HG03139 (cell line): ENCODE results near the gene ATXN1.
A peak's percentile ranks its signal among the peaks of the same experiment; 100 is the strongest.

Source experiments
- ATAC-seq: cut with Tn5 transposase; IDR thresholded peaks from one replicate; pipeline ENCODE4 v1.9.1; 2021; ENCODE audit not compliant: unreplicated experiment

The ATXN1 gene

GRCh38 chr6:16747232-16748024, 13.8 kb downstream of the ATXN1 start:
- ATAC-seq, result no peak

GRCh38 chr6:16746812-16747211, 14.4 kb downstream of the ATXN1 start:
- no peak for ATAC-seq

DNA sequence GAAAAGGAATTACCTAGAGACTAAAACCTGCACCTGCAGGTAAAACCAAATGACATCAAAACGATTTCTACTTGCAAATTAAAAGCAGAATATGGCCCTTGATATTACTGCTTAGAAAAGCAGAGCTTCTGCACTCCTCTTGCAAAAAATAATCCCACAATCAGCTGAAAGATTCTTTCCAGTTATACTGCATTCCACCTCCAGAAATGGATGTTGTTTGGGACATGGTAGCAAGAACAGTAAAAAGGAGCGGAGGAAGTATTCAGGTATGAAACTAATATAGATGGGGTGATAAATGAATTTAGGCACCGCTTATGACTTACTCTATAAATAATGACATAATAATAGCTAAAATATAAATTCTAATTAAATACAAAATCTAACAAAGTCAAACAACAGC, 14.9 kb downstream of the ATXN1 start:
- no peak for ATAC-seq

DNA sequence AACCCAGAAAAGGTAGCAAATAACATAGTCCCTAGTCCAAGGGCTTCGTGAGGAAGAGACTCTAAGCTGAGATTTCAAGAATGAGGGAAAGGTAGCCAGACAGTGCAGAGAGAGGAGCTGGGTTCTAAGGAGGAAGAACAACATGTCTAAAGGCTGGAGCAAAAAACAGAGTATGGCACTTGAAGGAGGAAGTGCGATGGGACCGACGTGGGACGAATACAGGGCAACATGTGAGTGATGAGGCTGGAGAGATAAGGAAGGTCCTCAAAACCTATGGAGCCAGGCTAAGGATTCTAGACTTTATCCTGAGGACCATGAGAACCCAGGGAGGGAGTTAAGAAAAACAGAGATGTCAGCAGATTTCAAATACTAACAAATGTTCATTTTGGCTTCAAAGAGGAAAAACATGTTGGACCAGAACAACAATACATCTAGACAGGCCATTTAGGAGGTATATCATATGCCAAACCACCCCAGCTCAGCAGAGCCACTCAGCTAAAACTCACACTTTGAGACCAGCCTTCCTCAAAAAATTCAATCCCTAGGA, 17.5 kb downstream of the ATXN1 start:
- ATAC-seq, result no peak

DNA sequence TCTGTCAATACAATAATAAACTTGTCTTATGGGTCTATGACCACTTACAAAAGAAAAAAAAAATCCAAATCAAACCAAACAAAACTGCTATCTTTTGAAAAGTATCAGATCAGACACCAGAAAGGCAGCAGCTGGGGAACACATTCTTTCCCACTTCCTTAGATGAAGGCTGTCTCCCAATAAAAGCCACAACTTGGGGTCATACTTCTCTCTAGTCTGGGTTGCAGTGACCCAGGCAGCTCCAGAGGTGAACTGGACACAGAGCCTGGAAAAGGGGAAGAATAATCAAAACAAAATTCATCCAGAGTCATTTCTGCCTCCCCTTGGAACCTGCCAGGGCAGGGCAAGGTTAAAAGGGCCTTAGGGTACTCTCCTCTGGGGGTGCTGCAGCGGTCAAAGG, 19.1 kb downstream of the ATXN1 start:
- no peak for ATAC-seq

DNA sequence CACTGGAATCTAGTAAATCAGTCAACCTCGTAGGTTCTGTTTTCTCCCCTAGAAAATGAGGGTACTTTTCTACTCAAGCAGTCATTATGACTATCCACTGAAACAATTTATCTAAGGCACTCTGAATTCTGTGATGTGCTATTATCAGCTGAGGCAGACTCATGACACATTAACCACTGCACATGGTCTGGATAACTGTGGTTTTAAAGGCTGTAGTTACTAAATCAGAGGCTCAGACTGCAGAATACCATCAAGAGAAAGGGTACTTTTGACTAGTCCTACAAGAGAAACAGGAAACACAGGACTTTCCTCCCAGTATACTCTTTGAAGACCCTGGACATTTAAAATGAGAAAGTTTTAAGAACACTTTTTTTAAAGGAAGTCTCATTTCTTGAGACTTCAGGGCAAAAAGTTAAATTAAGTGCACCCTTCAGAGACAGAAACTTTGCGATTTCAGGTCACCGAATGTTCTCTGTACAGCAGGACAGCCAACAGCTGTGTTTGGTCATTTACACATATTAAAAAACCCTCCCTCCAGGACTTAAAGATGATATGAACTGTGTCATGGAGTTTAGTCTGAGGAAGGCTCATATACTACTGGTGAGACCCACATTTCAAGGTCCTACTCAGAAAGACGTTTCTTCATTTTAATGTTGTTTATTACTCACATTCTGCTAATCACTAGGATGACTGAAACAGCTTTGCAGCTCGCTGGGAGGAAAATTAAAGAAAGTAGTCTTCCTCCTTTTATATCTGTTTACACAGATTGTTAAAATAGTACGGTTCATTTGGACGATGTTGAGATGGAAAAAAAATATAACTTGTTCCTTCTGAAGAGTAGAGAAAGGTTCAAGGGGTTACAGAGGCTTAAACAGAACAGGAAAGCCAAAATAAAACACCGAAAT, 19.9 kb downstream of the ATXN1 start:
- ATAC-seq, result peak; percentile 66

- no peak for ATAC-seq
Measured at GRCh38 chr6:16740097-16740496, 21.2 kb downstream of the ATXN1 start.

GRCh38 chr6:16739329-16739801, 21.9 kb downstream of the ATXN1 start:
- no peak for ATAC-seq

GRCh38 chr6:16737925-16738324, 23.3 kb downstream of the ATXN1 start:
- ATAC-seq, result no peak

DNA sequence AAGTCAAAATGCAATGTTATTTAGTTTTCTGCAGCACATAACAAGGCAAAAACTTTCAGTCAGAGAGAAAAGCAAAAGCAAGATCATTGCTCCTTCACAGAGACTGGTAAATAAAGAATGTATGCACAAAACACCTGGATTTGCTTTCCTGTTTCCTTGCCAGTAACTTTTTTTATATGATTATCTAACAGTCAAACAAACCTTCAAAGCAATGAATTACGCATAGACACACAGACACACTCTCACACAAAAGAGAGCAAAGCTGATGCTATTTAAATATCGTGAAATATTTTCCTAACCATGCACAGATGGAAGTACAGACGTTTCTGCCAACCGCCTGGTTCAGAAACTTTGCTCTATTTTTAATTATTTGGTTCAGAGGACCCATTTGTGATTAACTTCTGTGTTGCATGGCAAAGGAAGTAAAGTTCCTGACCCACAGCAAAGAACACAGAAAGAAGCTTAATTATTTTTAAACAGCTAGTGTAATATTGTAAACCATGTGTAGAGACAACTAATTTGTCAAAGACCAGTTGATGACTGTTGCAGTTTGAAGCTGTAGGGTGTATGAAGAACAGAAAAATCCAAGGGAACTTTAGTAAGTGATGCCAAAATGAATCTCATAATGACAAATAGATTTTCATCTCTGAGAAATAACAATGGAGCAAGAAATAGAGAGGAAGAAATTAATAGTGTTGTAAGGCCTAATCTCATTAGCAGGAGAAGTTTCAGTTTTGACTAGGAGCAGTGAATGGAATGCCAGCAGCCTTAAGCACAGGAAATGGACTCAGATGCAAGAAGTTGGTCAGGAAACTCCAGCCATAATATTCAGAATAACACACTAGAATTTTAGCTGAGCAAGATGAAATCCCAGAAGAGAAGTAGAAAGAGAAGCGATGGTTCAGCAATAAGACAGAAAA, 24.1 kb downstream of the ATXN1 start:
- no peak for ATAC-seq

DNA sequence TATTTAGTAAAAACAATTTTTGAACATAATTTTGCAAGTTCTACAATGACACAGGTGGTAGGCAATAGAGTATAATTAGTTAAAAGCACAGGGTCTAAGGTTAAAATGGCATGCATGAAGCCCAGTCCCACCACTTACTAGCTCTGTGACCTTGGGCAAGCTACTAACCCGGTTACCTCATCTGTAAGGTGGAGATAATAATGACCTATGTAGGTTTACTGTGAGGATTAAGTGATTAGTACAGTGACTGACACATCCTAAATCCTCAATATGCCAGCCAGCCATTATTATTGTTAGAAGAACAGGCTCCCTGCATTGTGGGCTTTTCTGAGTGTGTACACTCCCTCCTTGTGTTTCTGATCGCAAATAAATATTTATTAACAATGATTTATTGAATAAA, 26.2 kb downstream of the ATXN1 start:
- ATAC-seq, result no peak

GRCh38 chr6:16733085-16733484, 28.2 kb downstream of the ATXN1 start:
- ATAC-seq, result no peak

DNA sequence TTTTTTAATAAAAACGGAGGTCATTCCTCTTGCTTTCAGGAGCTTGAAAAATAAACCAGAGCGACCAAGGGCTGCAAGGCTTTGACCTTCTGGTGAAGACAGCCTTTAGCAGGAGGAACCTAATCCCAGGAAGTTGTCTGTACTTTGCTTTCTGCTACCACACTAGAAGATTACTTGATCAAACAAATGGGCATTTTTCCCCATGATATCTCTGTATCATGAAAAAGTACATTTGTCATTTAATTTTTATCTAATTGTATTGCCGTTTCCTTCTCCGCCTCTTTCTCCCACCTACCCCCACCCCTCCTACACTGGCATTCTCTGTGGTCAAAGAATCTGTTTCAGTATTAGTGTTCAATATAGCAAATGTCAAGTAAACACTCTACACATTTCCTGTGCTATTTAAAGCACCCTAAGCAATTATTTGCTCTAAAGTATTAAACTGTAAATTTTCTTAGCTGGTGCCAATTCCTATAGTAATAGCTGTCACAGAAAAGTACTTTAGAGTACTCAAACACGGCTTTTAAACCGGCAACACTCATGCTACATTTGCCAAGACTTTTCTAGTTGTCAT, 29.7 kb downstream of the ATXN1 start:
- peak; percentile 92 for ATAC-seq

- ATAC-seq, result no peak
Measured at GRCh38 chr6:16730738-16731477, 30.4 kb downstream of the ATXN1 start.

DNA sequence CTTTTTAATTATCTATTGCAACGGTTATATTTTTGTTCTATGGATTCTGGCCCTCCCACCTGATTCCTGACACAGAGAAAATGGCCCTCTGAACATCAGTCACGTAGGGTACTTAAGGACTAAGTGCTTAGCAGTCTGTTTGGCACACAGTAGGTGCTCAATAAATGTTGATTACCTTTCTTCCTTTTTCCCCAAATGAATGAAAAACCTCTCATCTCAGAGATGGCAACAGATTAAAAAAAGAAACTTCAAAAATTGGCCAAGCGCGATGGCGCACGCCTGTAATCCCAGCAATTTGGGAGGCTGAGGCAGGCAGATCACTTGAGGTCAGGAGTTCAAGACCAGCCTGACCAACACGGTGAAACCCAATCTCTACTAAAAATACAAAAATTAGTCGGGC, 31.5 kb downstream of the ATXN1 start:
- no peak for ATAC-seq

DNA sequence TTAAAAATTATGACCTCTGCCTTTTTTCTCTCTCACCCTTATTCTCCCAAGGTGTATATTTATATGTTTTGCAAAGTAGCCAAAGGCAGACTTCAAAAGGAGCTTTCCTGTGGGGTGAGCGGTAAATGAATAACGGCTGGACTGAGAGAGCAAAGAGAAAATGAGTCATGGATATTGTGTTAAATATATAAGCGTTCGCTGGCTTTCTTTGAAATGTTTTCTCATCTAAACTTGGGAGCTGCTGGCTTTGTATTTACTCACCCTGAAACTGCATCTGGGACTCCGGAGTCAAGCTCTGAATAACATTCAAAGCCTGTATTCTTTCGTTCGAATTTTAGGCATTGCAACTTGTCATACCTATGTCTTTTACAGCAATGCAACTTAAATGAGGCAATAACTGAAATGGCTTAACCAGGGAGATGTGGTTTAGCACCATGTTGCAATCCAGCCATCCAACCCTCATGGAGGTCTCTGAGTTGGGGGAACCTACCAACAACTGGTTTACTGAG, 32.0 kb downstream of the ATXN1 start:
- no peak for ATAC-seq

GRCh38 chr6:16728513-16729182, 32.6 kb downstream of the ATXN1 start:
- no peak for ATAC-seq

GRCh38 chr6:16727996-16728395, 33.3 kb downstream of the ATXN1 start:
- no peak for ATAC-seq
